Panc1 (cell line): Measurements from ENCODE around the gene PKP2. TPM values are rescaled to one million over a fixed set of nuclear protein-coding genes. Genes with fewer than 3 reads are reported as not detected.

ENCODE experiments used
- ATAC-seq: fragments of 200-7000 bp; cut with Tn5 transposase; 2 replicates; pipeline ENCODE4 v1.9.1; 2020; ENCODE audit warnings: mild to moderate bottlenecking, moderate library complexity
- BruUV-seq: library from RNA; stranded (reverse); fragments of 400-500 nt; replicated peaks from 2 replicates; lab custom pipeline; 2021; lab: Mats Ljungman, UMichigan
- CTCF ChIA-PET: fragments of 300-600 bp; sonication (Branson Sonifier 250); formaldehyde crosslinking; loops from one replicate; lab custom pipeline; 2022; ENCODE audit warnings: antibody characterized with exemption; lab: Charles Lee
- POLR2A ChIA-PET: fragments of 300-600 bp; sonication (Branson Sonifier 250); formaldehyde crosslinking; loops from one replicate; lab custom pipeline; 2022; ENCODE audit warnings: antibody characterized with exemption; lab: Charles Lee
- DNase-seq: peaks from one replicate; pipeline ENCODE4 v3.0.0-alpha.2; 2010; ENCODE audit warnings: low read depth, low spot score
- H3K27ac ChIP-seq: 2 replicates; pipeline ENCODE4 v1.5.1; 2011; ENCODE audit warnings: mild to moderate bottlenecking, low read length, inconsistent platforms
- H3K27me3 ChIP-seq: fragments of 200-500 bp; sonication (Bioruptor generic); 2 replicates; pipeline ENCODE4 v1.6.0; 2014; ENCODE audit warnings: low read length, inconsistent platforms; ENCODE audit not compliant: control insufficient read depth, insufficient read depth
- H3K36me3 ChIP-seq: fragments of 200-500 bp; sonication (Bioruptor generic); 2 replicates; pipeline ENCODE4 v1.5.1; 2014; ENCODE audit warnings: inconsistent platforms, mild to moderate bottlenecking, low read length, moderate library complexity; ENCODE audit not compliant: control insufficient read depth, insufficient read depth
- H3K4me1 ChIP-seq: 2 replicates; pipeline ENCODE4 v1.5.1; 2011; ENCODE audit warnings: inconsistent platforms, mild to moderate bottlenecking, low read length, moderate library complexity; ENCODE audit not compliant: control insufficient read depth, insufficient read depth
- H3K4me3 ChIP-seq, 2 experiments: 2 replicates each; pipeline ENCODE4 v1.5.1; 2011 to 2012; ENCODE audit warnings: low read depth in 2 of 2, low read length in 2 of 2, mild to moderate bottlenecking in 2 of 2, inconsistent platforms in 1 of 2, moderate library complexity in 1 of 2
- H3K9me3 ChIP-seq: fragments of 200-500 bp; sonication (Bioruptor generic); 2 replicates; pipeline ENCODE4 v1.5.1; 2014; ENCODE audit warnings: low read depth, mild to moderate bottlenecking, inconsistent platforms, low read length, moderate library complexity; ENCODE audit not compliant: control insufficient read depth, insufficient read depth
- CTCF ChIP-seq: fragments of 450-650 bp; IDR thresholded peaks from 2 replicates; pipeline ENCODE4 v1.5.1; 2017; ENCODE audit warnings: mild to moderate bottlenecking
- POLR2AphosphoS5 ChIP-seq: IDR thresholded peaks from 2 replicates; pipeline ENCODE4 v1.6.1; 2012; ENCODE audit warnings: mild to moderate bottlenecking, low read depth, low read length, moderate library complexity
- REST ChIP-seq, 2 experiments: IDR thresholded peaks; 2 replicates each; pipeline ENCODE4 v1.6.1; 2011 to 2012; ENCODE audit warnings: low read depth in 2 of 2, control low read depth in 1 of 2, low read length in 1 of 2, mild to moderate bottlenecking in 1 of 2, moderate library complexity in 1 of 2; ENCODE audit not compliant: insufficient read depth in 1 of 2
- SIN3A ChIP-seq: IDR thresholded peaks from 2 replicates; pipeline ENCODE4 v1.6.1; 2012; ENCODE audit warnings: low read depth, mild to moderate bottlenecking, low read length, moderate library complexity, borderline replicate concordance; ENCODE audit not compliant: insufficient read depth
- TCF7L2 ChIP-seq: IDR thresholded peaks from 2 replicates; pipeline ENCODE4 v1.6.1; 2011; ENCODE audit warnings: mild to moderate bottlenecking, low read depth, low read length, inconsistent platforms
- in situ Hi-C: cut with HindIII; loops from 2 replicates; pipeline ENCODE4 v1.10.0; 2016; ENCODE audit warnings: low sequenced_read_pairs, low pct_unique_long_range_greater_than_20kb
- intact Hi-C: fragments of 100-400 bp; cut with micrococcal nuclease; formaldehyde crosslinking; loops from one replicate; pipeline ENCODE4 v1.10.0; 2022; ENCODE audit not compliant: unreplicated experiment
- total RNA-seq: library from RNA; stranded (reverse); gene quantifications from one replicate; pipeline ENCODE4 v1.2.1, GENCODE V29; 2021; ENCODE audit not compliant: unreplicated experiment

Gene PKP2
- total RNA-seq, 1 experiment from 2014 or later: 2.2 TPM

- no peak for ATAC-seq
- no peaks in the 10 kb centered on the region for H3K9me3 ChIP-seq
- DNase-seq: no peak
- intact Hi-C loops: no loop called here
- TF ChIP-seq CTCF: no peak
- TF ChIP-seq SIN3A: no peak
- TF ChIP-seq TCF7L2: no peak
- TF ChIP-seq POLR2AphosphoS5: no peak
- no peak for TF ChIP-seq REST (IDR thresholded peaks at IDR 0.05; ENCODE audit: insufficient read depth in 1 of 2, low read depth in 2 of 2, low read length in 1 of 2)
- H3K4me1 ChIP-seq: no peaks in the 10 kb centered on the region
- in situ Hi-C loops: no loop called here
- no TSS peak for BruUV-seq
- no peaks in the 10 kb centered on the region for H3K36me3 ChIP-seq
- H3K27ac ChIP-seq: no peak overlapping the region
- ChIA-PET POLR2A (no interaction called here), CTCF (no interaction called here)
- H3K4me3 ChIP-seq: no peak overlapping the region
- H3K27me3 ChIP-seq: peaks cover 15% of the 10 kb centered on the region
Observed at GRCh38 chr12:32889011-32889760, 7.4 kb downstream of the PKP2 start.

GRCh38 chr12:32887058-32887457 lies 9.5 kb downstream of the PKP2 start:
- H3K27me3 ChIP-seq: peaks cover 6% of the 10 kb centered on the region; the same call in 1 of the 2 replicates
- H3K36me3 ChIP-seq: no peaks in the 10 kb centered on the region
- intact Hi-C loops: no loop called here
- in situ Hi-C loops: no loop called here
- no peak overlapping the region for H3K27ac ChIP-seq
- ATAC-seq: no peak
- no TSS peak for BruUV-seq
- CTCF ChIA-PET: no interaction called here
- no peak for DNase-seq
- H3K4me1 ChIP-seq: no peaks in the 10 kb centered on the region
- no peaks in the 10 kb centered on the region for H3K9me3 ChIP-seq
- TF ChIP-seq CTCF (no peak), TCF7L2 (no peak), POLR2AphosphoS5 (no peak), REST (IDR thresholded peaks at IDR 0.05; ENCODE audit: insufficient read depth in 1 of 2, low read depth in 2 of 2, low read length in 1 of 2) (no peak), SIN3A (no peak)
- H3K4me3 ChIP-seq: no peak overlapping the region
- POLR2A ChIA-PET: no interaction called here
